ENCODE measurements around the gene PIANP. TPM values are rescaled to one million over a fixed set of nuclear protein-coding genes. Genes with fewer than 3 reads are reported as not detected.

PIANP gene
- total RNA-seq, 4 donors from 2014 or later, result 0.42 to 1.8 (median 0.60) TPM

DNA sequence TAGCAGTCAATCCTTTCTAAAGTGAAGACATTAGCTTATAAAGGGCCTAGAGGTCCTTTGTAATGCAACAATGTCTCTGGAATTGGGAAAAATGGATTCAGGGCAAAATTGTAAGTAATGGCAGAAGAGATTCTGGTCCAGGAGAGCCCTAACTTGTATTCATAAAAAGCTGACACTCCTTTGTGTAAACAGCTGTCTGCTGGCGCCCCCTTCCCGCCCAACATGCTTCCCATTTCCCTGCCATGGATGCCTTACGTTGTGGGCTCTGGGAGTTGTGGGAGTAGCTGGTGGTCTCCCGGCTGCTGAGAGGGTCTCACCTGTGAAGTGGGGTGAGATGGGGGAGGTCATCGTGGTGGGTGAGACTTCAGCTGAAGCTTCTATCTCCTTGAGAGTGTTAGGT lies 55.7 kb downstream of the PIANP start:
- peaks cover 0 to 3% (median 0%) of the 10 kb centered on the region in 4 donors for H3K27me3 ChIP-seq
- peaks cover 3 to 21% (median 17%) of the 10 kb centered on the region in 4 donors for H3K36me3 ChIP-seq
- H3K4me3 ChIP-seq, result no peak overlapping the region
- no peak overlapping the region for H3K27ac ChIP-seq (replicated peaks in 1 of 4)
- no peak for DNase-seq (ENCODE audit: extremely low spot score)
- 33% methylated on average over 5 of the region's 5 CpGs for WGBS
- intact Hi-C loops (cut with DNase I), result no loop called here
- peaks cover 0 to 24% (median 19%) of the 10 kb centered on the region in 4 donors for H3K4me1 ChIP-seq
- TF ChIP-seq, protein P1, sequence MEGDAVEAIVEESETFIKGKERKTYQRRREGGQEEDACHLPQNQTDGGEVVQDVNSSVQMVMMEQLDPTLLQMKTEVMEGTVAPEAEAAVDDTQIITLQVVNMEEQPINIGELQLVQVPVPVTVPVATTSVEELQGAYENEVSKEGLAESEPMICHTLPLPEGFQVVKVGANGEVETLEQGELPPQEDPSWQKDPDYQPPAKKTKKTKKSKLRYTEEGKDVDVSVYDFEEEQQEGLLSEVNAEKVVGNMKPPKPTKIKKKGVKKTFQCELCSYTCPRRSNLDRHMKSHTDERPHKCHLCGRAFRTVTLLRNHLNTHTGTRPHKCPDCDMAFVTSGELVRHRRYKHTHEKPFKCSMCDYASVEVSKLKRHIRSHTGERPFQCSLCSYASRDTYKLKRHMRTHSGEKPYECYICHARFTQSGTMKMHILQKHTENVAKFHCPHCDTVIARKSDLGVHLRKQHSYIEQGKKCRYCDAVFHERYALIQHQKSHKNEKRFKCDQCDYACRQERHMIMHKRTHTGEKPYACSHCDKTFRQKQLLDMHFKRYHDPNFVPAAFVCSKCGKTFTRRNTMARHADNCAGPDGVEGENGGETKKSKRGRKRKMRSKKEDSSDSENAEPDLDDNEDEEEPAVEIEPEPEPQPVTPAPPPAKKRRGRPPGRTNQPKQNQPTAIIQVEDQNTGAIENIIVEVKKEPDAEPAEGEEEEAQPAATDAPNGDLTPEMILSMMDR (IDR thresholded peaks at IDR 0.05), result peak in 2 of 3 experiments; percentile 32 to 42
- TF ChIP-seq POLR2AphosphoS5 (IDR thresholded peaks at IDR 0.05), result no peak
- H3K9me3 ChIP-seq, result no peaks in the 10 kb centered on the region

DNA sequence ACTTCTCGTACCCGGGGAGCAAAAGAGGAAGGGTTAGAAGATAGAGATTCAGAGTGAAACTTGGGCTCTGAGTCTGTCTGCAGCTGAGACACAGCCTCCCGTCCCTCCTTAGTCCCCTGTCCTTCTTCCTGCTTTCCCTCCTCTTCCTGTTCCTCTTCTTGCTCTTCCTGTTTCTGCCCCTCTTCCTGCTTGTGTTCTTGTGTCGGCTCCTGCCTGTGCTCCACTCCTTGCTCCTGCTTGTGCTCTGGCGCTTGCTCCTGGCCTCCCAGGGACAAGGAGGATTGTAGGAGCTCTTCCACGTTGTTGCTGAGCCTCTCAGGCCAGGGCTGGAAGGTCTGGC lies 56.4 kb downstream of the PIANP start:
- Histone ChIP-seq H3K27me3 (peaks cover 0 to 3% (median 0%) of the 10 kb centered on the region in 4 donors), H3K4me1 (peaks cover 0 to 24% (median 19%) of the 10 kb centered on the region in 4 donors), H3K4me3 (no peak overlapping the region), H3K36me3 (peaks cover 0 to 14% (median 10%) of the 10 kb centered on the region in 4 donors), H3K9me3 (no peaks in the 10 kb centered on the region), H3K27ac (replicated peaks in 1 of 4) (peak overlapping the region in 1 of 4 donors; percentile 39)
- DNase-seq (ENCODE audit: extremely low spot score), result no peak
- TF ChIP-seq POLR2A (IDR thresholded peaks at IDR 0.05; ENCODE audit: low read depth) (no peak), EP300 (IDR thresholded peaks at IDR 0.05) (no peak), POLR2AphosphoS5 (IDR thresholded peaks at IDR 0.05) (no peak)
- TF ChIP-seq, protein P1 (IDR thresholded peaks at IDR 0.05), result no peak
- 56% methylated on average over 6 of the region's 6 CpGs for WGBS
- intact Hi-C loops (cut with DNase I), result no loop called here

Small RNA genes lying within 50 kb of the gene (small RNA-seq; reads per million reads assigned to genes)
- gene RNU6-781P, result 0 reads per million in 3 donors

Other genes with a start within 250 kb of the PIANP start
- gene TAPBPL, start 248.8 kb downstream of the PIANP start, total RNA-seq, result 10 to 100 TPM; 12.4 to 25.8 (median 22.5) TPM
- gene VAMP1, start 230.1 kb downstream of the PIANP start, total RNA-seq, result 1 to 10 TPM; 4.5 to 8.7 (median 6.7) TPM
- gene MRPL51, start 207.6 kb downstream of the PIANP start, total RNA-seq, result 100 to 1,000 TPM in 1 of 4 donors, 10 to 100 TPM in 3; 62.3 to 105 (median 81.3) TPM
- gene NCAPD2, start 206.7 kb downstream of the PIANP start, total RNA-seq, result 10 to 100 TPM; 13.9 to 26.1 (median 24.7) TPM
- gene GAPDH, start 166.3 kb downstream of the PIANP start, total RNA-seq, result 1,000 to 10,000 TPM; 2,279 to 3,578 (median 2,742) TPM
- 10 to 100 TPM; 12.1 to 26.2 (median 20.8) TPM for gene IFFO1, start 144.8 kb downstream of the PIANP start, total RNA-seq
- gene NOP2, start 132.5 kb downstream of the PIANP start, total RNA-seq, result 10 to 100 TPM; 17.9 to 32.3 (median 19.5) TPM
- gene CHD4, start 93.4 kb downstream of the PIANP start, total RNA-seq, result 100 to 1,000 TPM; 189 to 226 (median 218) TPM
- 1 to 10 TPM; 1.7 to 2.5 (median 1.8) TPM for gene LPAR5, start 64.9 kb downstream of the PIANP start, total RNA-seq
- gene ACRBP, start 53.4 kb downstream of the PIANP start, total RNA-seq, result 1 to 10 TPM in 3 of 4 donors, under 1 TPM in 1; 0.97 to 6.2 (median 2.6) TPM
- 10 to 100 TPM; 45.1 to 58.3 (median 49.9) TPM for gene ING4, start 37.7 kb downstream of the PIANP start, total RNA-seq
- gene ZNF384, start 11.4 kb downstream of the PIANP start, total RNA-seq, result 10 to 100 TPM; 32.8 to 55.4 (median 41.0) TPM
- 10 to 100 TPM; 51.9 to 71.8 (median 63.0) TPM for gene COPS7A, start 23.2 kb upstream of the PIANP start, total RNA-seq
- gene MLF2, start 52.3 kb upstream of the PIANP start, total RNA-seq, result 100 to 1,000 TPM; 169 to 247 (median 214) TPM
- 100 to 1,000 TPM; 256 to 419 (median 338) TPM for gene PTMS, start 65.5 kb upstream of the PIANP start, total RNA-seq
- 1 to 10 TPM; 1.7 to 4.0 (median 2.9) TPM for gene LAG3, start 71.7 kb upstream of the PIANP start, total RNA-seq
- gene CD4, start 88.7 kb upstream of the PIANP start, total RNA-seq, result 10 to 100 TPM in 2 of 4 donors, 1 to 10 TPM in 2; 6.6 to 16.2 (median 10.1) TPM
- gene GPR162, start 121.0 kb upstream of the PIANP start, total RNA-seq, result 10 to 100 TPM in 2 of 4 donors, 1 to 10 TPM in 2; 3.7 to 12.1 (median 10.0) TPM
- 10 to 100 TPM; 16.4 to 30.7 (median 26.8) TPM for gene P3H3, start 127.6 kb upstream of the PIANP start, total RNA-seq
- gene GNB3, start 140.1 kb upstream of the PIANP start, total RNA-seq, result 1 to 10 TPM in 1 of 4 donors, under 1 TPM in 3; 0.39 to 1.7 (median 0.46) TPM
- 1 to 10 TPM; 1.2 to 2.9 (median 1.5) TPM for gene CDCA3, start 150.5 kb upstream of the PIANP start, total RNA-seq
- gene USP5, start 151.3 kb upstream of the PIANP start, total RNA-seq, result 10 to 100 TPM; 49.8 to 68.7 (median 58.4) TPM
- gene TPI1, start 166.7 kb upstream of the PIANP start, total RNA-seq, result 100 to 1,000 TPM; 288 to 372 (median 355) TPM
- gene SPSB2, start 172.5 kb upstream of the PIANP start, total RNA-seq, result 10 to 100 TPM in 2 of 4 donors, 1 to 10 TPM in 2; 4.2 to 10.8 (median 8.5) TPM
- gene LRRC23, start 204.0 kb upstream of the PIANP start, total RNA-seq, result 10 to 100 TPM in 2 of 4 donors, 1 to 10 TPM in 2; 8.3 to 12.9 (median 11.0) TPM
- 10 to 100 TPM; 28.7 to 49.7 (median 40.0) TPM for gene ENO2, start 213.8 kb upstream of the PIANP start, total RNA-seq
- gene ATN1, start 227.1 kb upstream of the PIANP start, total RNA-seq, result 100 to 1,000 TPM in 2 of 4 donors, 10 to 100 TPM in 2; 72.2 to 163 (median 92.4) TPM
- gene RNU7-1, start 243.0 kb upstream of the PIANP start, total RNA-seq, result not detected
- 100 to 1,000 TPM; 307 to 437 (median 325) TPM for gene C12orf57, start 243.2 kb upstream of the PIANP start, total RNA-seq